GM19025 (cell line): Measurements from ENCODE around the gene RAB37.
A peak's percentile ranks its signal among the peaks of the same experiment; 100 is the strongest.

Source experiments
- ATAC-seq: cut with Tn5 transposase; IDR thresholded peaks from one replicate; pipeline ENCODE4 v1.9.1; 2021; ENCODE audit warnings: mild to moderate bottlenecking, low read depth, moderate library complexity; ENCODE audit not compliant: unreplicated experiment

Gene RAB37

DNA sequence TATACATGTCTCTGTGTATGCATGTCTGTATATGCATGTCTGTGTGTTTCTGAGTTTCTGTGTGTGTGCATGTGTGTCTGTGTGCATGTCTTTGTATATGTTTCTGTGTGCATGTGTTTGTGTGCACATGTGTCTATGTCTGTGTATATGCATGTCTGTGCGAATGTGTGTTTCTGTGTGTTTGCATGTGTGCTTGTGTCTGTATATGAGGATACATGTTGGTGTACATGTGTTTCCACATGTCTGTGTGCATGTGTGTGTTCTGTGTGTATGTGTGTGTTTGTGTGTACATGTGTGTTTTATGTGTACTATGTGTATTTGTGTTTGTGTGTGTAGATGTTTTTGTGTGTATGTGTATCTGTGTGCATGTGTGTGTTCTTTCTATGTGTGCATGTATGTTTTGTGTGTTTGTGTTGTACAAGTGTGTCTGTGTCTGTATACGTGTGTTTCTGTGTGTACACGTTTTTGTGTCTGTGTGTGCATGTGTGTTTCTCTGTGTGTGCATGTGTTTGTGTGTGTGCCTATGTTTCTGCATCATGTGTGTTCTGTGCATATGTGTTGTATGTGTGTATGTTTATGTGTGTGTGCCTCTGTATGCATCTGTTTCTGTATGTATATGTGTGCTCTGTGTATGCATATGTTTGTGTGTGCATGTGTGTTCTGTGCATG is 8.9 kb upstream of the RAB37 start:
- no peak for ATAC-seq

DNA sequence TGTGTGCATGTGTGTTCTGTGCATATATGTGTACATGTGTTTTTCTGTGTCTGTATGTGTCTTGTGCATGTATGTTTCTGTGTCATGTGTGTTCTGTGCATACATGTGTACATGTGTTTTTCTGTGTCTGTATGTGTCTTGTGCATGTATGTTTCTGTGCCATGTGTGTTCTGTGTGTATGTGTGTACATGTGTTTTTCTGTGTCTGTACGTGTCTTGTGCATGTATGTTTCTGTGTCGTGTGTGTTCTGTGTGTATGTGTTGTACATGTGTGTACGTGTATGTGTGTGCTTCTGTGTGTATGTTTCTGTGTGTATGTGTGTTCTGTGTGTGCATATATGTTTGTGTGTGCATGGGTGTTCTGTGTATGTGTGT is 8.4 kb upstream of the RAB37 start:
- ATAC-seq = no peak

DNA sequence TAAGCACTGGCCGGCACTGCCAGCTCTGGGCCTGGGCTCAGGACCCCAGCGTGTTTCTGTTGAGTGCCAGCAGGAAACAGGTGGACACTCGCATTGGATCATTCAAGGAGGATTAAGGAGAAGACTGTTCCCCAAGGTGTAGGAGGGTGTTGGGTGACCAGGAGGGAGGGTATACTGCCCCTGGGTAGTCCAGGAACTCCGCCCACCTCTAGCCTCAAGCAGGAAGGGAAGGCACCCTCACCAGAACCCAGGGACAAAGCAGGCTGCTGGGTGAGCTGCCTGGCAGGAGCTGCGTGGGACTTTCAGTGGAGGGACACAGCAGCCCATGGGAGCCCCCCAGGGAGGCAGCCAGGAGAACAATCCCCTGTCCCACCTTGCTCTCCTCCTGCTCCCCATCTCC is 7.7 kb upstream of the RAB37 start:
- ATAC-seq = no peak

- ATAC-seq = no peak
Measured at GRCh38 chr17:74729866-74730265, 7.2 kb upstream of the RAB37 start.

- ATAC-seq = no peak
Measured at GRCh38 chr17:74730491-74731346, 6.3 kb upstream of the RAB37 start.

DNA sequence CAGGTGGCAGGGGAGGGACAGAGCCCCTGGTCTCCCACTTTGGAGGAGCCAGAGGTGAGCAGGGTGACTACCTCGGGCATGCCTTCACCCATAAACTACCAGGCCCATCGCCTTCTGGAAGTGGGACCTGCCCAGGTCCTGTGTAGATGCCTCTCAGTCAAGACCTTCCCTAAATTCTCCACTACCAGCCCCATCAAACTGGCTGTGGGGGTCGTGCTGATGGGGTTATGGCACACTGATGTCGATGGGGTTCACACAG is 5.8 kb upstream of the RAB37 start:
- ATAC-seq = no peak

GRCh38 chr17:74732042-74732867 is 4.8 kb upstream of the RAB37 start:
- ATAC-seq = no peak

DNA sequence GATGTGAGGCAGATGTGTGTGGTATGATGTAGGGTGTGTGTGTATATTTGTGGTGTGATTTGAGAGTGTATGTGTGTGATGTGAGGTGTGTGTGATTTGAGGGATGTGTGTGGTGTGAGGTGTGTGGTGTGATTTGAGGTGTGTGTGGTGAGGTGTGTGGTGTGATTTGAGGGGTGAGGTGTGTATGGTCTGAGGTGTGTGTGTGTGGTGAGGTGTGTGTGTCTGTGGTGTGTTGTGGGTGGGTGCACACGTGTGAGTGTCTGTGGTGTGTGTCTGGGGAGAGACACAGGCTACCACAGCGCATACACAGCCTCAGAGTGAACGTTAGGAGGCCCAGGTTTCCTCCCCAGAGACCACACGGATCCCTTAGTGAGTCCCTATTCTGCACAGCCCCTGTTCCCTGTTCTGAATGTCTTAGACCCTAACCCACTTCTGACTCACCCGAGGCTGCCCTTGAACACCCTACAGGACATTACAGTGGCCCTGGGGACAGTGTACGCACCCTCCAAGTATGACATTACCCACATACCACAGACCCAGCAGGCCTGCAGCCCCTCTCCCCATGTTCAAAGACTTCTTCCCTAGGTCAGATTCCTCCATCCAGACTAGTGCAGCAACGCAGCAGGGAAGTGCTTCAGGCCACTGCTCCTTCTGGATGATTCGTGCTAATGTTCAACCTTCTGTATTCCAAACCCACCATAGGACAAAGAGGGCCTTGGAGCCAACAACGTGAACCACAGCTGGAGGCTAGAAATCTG is 3.5 kb upstream of the RAB37 start:
- ATAC-seq = no peak

GRCh38 chr17:74734256-74734655 is 2.8 kb upstream of the RAB37 start:
- ATAC-seq = no peak

- no peak for ATAC-seq
Measured at GRCh38 chr17:74737299-74738050, 419 bp downstream of the RAB37 start.

- ATAC-seq = peak; percentile 39
Measured at GRCh38 chr17:74738051-74738996, 1.3 kb downstream of the RAB37 start.

GRCh38 chr17:74739227-74739831 is 2.3 kb downstream of the RAB37 start:
- no peak for ATAC-seq

GRCh38 chr17:74740173-74740572 is 3.1 kb downstream of the RAB37 start:
- ATAC-seq = no peak

GRCh38 chr17:74740641-74741387 is 3.8 kb downstream of the RAB37 start:
- ATAC-seq = no peak

GRCh38 chr17:74742153-74742515 is 5.1 kb downstream of the RAB37 start:
- no peak for ATAC-seq

- ATAC-seq = no peak
Measured at GRCh38 chr17:74742978-74743545, 6.0 kb downstream of the RAB37 start.

- no peak for ATAC-seq
Measured at GRCh38 chr17:74743755-74744154, 6.7 kb downstream of the RAB37 start.

GRCh38 chr17:74744349-74744713 is 7.3 kb downstream of the RAB37 start:
- ATAC-seq = no peak
